ENCODE results near the gene RMDN2. TPM values are rescaled to one million over a fixed set of nuclear protein-coding genes. Genes with fewer than 3 reads are reported as not detected.

RMDN2 gene
- total RNA-seq, 2 experiments from 2014 or later, result 2.5 to 2.7 TPM

- ATAC-seq (no peak), DNase-seq (no peak)
- Mint-ChIP-seq H3K9me3 (ENCODE audit: low read depth) (no peaks in the 10 kb centered on the region), H3K4me1 (peaks cover 21% of the 10 kb centered on the region), H3K27me3 (peaks cover 14% of the 10 kb centered on the region), H3K36me3 (ENCODE audit: low read depth) (no peaks in the 10 kb centered on the region), H3K4me3 (no peak overlapping the region), H3K27ac (no peak overlapping the region)
- CTCF ChIA-PET, result no interaction called here
- intact Hi-C loops (cut with DNase I, micrococcal nuclease), result no loop called here
- POLR2A ChIA-PET, result no interaction called here
Observed at GRCh38 chr2:38056216-38056615, 131.1 kb downstream of the RMDN2 start.

- Mint-ChIP-seq H3K36me3 (ENCODE audit: low read depth) (no peaks in the 10 kb centered on the region), H3K4me1 (peaks cover 21% of the 10 kb centered on the region), H3K27ac (no peak overlapping the region), H3K27me3 (peaks cover 18% of the 10 kb centered on the region), H3K4me3 (no peak overlapping the region), H3K9me3 (ENCODE audit: low read depth) (no peaks in the 10 kb centered on the region)
- intact Hi-C loops (cut with DNase I, micrococcal nuclease), result no loop called here
- POLR2A ChIA-PET, result interaction anchor here (0.6 kb wide), 2 partner anchors 229 to 1411 kb away, joined by 3 to 4 read pairs; no protein-coding TSS in a partner anchor
- DNase-seq, result peak; percentile 24
- CTCF ChIA-PET, result interaction anchor here (0.7 to 1.5 kb wide), 4 partner anchors 15 to 375 kb away, joined by 3 read pairs; no protein-coding TSS in a partner anchor
- ATAC-seq, result peak; percentile 44
Observed at GRCh38 chr2:38057651-38058410, 132.7 kb downstream of the RMDN2 start.

GRCh38 chr2:38060236-38061018, 135.3 kb downstream of the RMDN2 start:
- H3K4me3 Mint-ChIP-seq, result no peak overlapping the region
- ChIA-PET POLR2A (no interaction called here), CTCF (interaction anchor here (1.7 kb wide), 1 partner anchor 79 kb away, joined by 4 read pairs; no protein-coding TSS in a partner anchor)
- H3K27ac Mint-ChIP-seq, result no peak overlapping the region
- H3K4me1 Mint-ChIP-seq, result peaks cover 21% of the 10 kb centered on the region
- H3K36me3 Mint-ChIP-seq (ENCODE audit: low read depth), result no peaks in the 10 kb centered on the region
- intact Hi-C loops (cut with DNase I, micrococcal nuclease), result no loop called here
- H3K27me3 Mint-ChIP-seq, result peaks cover 12% of the 10 kb centered on the region
- H3K9me3 Mint-ChIP-seq (ENCODE audit: low read depth), result no peaks in the 10 kb centered on the region
- ATAC-seq (no peak), DNase-seq (no peak)

GRCh38 chr2:38064801-38065501, 139.9 kb downstream of the RMDN2 start:
- ATAC-seq (no peak), DNase-seq (no peak)
- Mint-ChIP-seq H3K4me3 (no peak overlapping the region), H3K36me3 (ENCODE audit: low read depth) (no peaks in the 10 kb centered on the region), H3K27me3 (peaks cover 10% of the 10 kb centered on the region), H3K27ac (no peak overlapping the region), H3K9me3 (ENCODE audit: low read depth) (no peaks in the 10 kb centered on the region), H3K4me1 (no peaks in the 10 kb centered on the region)
- ChIA-PET CTCF (interaction anchor here (0.6 kb wide), 1 partner anchor 145 kb away, joined by 3 read pairs; no protein-coding TSS in a partner anchor), POLR2A (no interaction called here)
- intact Hi-C loops (cut with DNase I, micrococcal nuclease), result no loop called here

- Mint-ChIP-seq H3K4me3 (no peak overlapping the region), H3K27me3 (peaks cover 10% of the 10 kb centered on the region), H3K27ac (no peak overlapping the region), H3K36me3 (ENCODE audit: low read depth) (no peaks in the 10 kb centered on the region), H3K4me1 (no peaks in the 10 kb centered on the region), H3K9me3 (ENCODE audit: low read depth) (no peaks in the 10 kb centered on the region)
- intact Hi-C loops (cut with DNase I, micrococcal nuclease), result no loop called here
- ATAC-seq, result no peak
- ChIA-PET POLR2A (no interaction called here), CTCF (no interaction called here)
- no peak for DNase-seq
Observed at GRCh38 chr2:38065502-38066135, 140.5 kb downstream of the RMDN2 start.

- ATAC-seq (no peak), DNase-seq (no peak)
- Mint-ChIP-seq H3K27ac (no peak overlapping the region), H3K27me3 (peaks cover 15% of the 10 kb centered on the region), H3K36me3 (ENCODE audit: low read depth) (no peaks in the 10 kb centered on the region), H3K9me3 (ENCODE audit: low read depth) (no peaks in the 10 kb centered on the region), H3K4me3 (no peak overlapping the region), H3K4me1 (no peaks in the 10 kb centered on the region)
- intact Hi-C loops (cut with DNase I, micrococcal nuclease), result no loop called here
- POLR2A ChIA-PET, result no interaction called here
- CTCF ChIA-PET, result no interaction called here
Observed at GRCh38 chr2:38066421-38067115, 141.5 kb downstream of the RMDN2 start.

Other genes starting within 250 kb of the RMDN2 start
- 1 to 10 TPM; 6.3 TPM for gene CYP1B1, start 150.9 kb downstream of the RMDN2 start, total RNA-seq